ENCODE data around the gene ABR.
"Not testable (repeated sequence)": the region's sequence is repeated elsewhere in the genome, so short reads cannot be mapped to it uniquely, and the experiment has no call there.

The ABR gene

GRCh38 chr17:1003972-1004768 lies 175.6 kb downstream of the ABR start:
- DNase-seq = no peak

GRCh38 chr17:1003633-1003971 lies 176.2 kb downstream of the ABR start:
- DNase-seq = no peak

GRCh38 chr17:1002771-1003555 lies 176.8 kb downstream of the ABR start:
- peak; percentile 67 for DNase-seq

- DNase-seq = no peak
Observed at GRCh38 chr17:1002412-1002753, 177.4 kb downstream of the ABR start.

GRCh38 chr17:1001640-1002411 lies 178.0 kb downstream of the ABR start:
- DNase-seq = peak; percentile 81

GRCh38 chr17:1000597-1001461 lies 179.0 kb downstream of the ABR start:
- DNase-seq = peak; percentile 80

GRCh38 chr17:998111-998510 lies 181.7 kb downstream of the ABR start:
- DNase-seq = no peak

GRCh38 chr17:996554-997344 lies 183.0 kb downstream of the ABR start, which contains the start of gene TIMM22:
TSS of gene TIMM22 (plus strand) at chr17:997129. CDS start at chr17:997143, 14 bp downstream.
- DNase-seq = peak; percentile 99

GRCh38 chr17:995324-995723 lies 184.5 kb downstream of the ABR start:
- not testable (repeated sequence) for DNase-seq

- no peak for DNase-seq
Observed at GRCh38 chr17:992933-993332, 186.8 kb downstream of the ABR start.

- DNase-seq = no peak
Observed at GRCh38 chr17:988561-988960, 191.2 kb downstream of the ABR start.

GRCh38 chr17:987931-988330 lies 191.8 kb downstream of the ABR start:
- no peak for DNase-seq

GRCh38 chr17:986322-986929 lies 193.4 kb downstream of the ABR start:
- no peak for DNase-seq

- no peak for DNase-seq
Observed at GRCh38 chr17:983921-984320, 195.9 kb downstream of the ABR start.

GRCh38 chr17:981292-981658 lies 198.5 kb downstream of the ABR start:
- no peak for DNase-seq

GRCh38 chr17:980406-981291 lies 199.1 kb downstream of the ABR start:
- peak; percentile 86 for DNase-seq

GRCh38 chr17:979539-980405 lies 200.0 kb downstream of the ABR start, which contains the start of gene NXN:
TSS of gene NXN (minus strand) at chr17:979776.
- DNase-seq = peak; percentile 75

GRCh38 chr17:979212-979538 lies 200.6 kb downstream of the ABR start:
- no peak for DNase-seq
